Measurements from ENCODE around the gene EIF4E1B. TPM values are rescaled to one million over a fixed set of nuclear protein-coding genes. Genes with fewer than 3 reads are reported as not detected.

EIF4E1B gene
- total and polyA plus RNA-seq, 4 donors = not detected

GRCh38 chr5:176608937-176609723 lies 21.3 kb upstream of the EIF4E1B start:
- Histone ChIP-seq H3K4me3 (ENCODE audit: low read depth in 1 of 3, low read length in 3 of 3) (peak overlapping the region in 1 of 3 donors; percentile 71), H3K9me3 (ENCODE audit: control insufficient read depth in 4 of 4, low read length in 3 of 4) (no peaks in the 10 kb centered on the region), H3K36me3 (ENCODE audit: control insufficient read depth in 4 of 4, insufficient read depth in 3 of 4, low read depth in 1 of 4, low read length in 3 of 4) (no peaks in the 10 kb centered on the region), H3K4me1 (ENCODE audit: control insufficient read depth in 4 of 4, insufficient read depth in 4 of 4, low read length in 3 of 4) (peaks cover 0 to 9% (median 4%) of the 10 kb centered on the region in 4 donors), H3K27me3 (ENCODE audit: control insufficient read depth in 4 of 4, insufficient read depth in 4 of 4, low read length in 3 of 4) (no peaks in the 10 kb centered on the region), H3K9ac (ENCODE audit: low read depth in 1 of 2, low read length in 2 of 2) (no peak overlapping the region), H3K27ac (ENCODE audit: low read depth in 1 of 2, low read length in 2 of 2) (no peak overlapping the region)
- WGBS = 37% methylated on average over 46 of the region's 46 CpGs
- TF ChIP-seq JUND (IDR thresholded peaks at IDR 0.05) (no peak), ATF3 (IDR thresholded peaks at IDR 0.05) (no peak), SP1 (IDR thresholded peaks at IDR 0.05) (no peak)
- DNase-seq (ENCODE audit: low spot score) = no peak

- no peaks in the 10 kb centered on the region for H3K27me3 ChIP-seq (ENCODE audit: control insufficient read depth in 4 of 4, insufficient read depth in 4 of 4, low read length in 3 of 4)
- no peak for TF ChIP-seq ATF3 (IDR thresholded peaks at IDR 0.05)
- no peak for TF ChIP-seq FOXA2 (IDR thresholded peaks at IDR 0.05)
- no peak for TF ChIP-seq JUND (IDR thresholded peaks at IDR 0.05)
- TF ChIP-seq RAD21 (IDR thresholded peaks at IDR 0.05) = no peak
- TF ChIP-seq, protein P1, sequence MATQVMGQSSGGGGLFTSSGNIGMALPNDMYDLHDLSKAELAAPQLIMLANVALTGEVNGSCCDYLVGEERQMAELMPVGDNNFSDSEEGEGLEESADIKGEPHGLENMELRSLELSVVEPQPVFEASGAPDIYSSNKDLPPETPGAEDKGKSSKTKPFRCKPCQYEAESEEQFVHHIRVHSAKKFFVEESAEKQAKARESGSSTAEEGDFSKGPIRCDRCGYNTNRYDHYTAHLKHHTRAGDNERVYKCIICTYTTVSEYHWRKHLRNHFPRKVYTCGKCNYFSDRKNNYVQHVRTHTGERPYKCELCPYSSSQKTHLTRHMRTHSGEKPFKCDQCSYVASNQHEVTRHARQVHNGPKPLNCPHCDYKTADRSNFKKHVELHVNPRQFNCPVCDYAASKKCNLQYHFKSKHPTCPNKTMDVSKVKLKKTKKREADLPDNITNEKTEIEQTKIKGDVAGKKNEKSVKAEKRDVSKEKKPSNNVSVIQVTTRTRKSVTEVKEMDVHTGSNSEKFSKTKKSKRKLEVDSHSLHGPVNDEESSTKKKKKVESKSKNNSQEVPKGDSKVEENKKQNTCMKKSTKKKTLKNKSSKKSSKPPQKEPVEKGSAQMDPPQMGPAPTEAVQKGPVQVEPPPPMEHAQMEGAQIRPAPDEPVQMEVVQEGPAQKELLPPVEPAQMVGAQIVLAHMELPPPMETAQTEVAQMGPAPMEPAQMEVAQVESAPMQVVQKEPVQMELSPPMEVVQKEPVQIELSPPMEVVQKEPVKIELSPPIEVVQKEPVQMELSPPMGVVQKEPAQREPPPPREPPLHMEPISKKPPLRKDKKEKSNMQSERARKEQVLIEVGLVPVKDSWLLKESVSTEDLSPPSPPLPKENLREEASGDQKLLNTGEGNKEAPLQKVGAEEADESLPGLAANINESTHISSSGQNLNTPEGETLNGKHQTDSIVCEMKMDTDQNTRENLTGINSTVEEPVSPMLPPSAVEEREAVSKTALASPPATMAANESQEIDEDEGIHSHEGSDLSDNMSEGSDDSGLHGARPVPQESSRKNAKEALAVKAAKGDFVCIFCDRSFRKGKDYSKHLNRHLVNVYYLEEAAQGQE (IDR thresholded peaks at IDR 0.05) = peak; percentile 57
- TF ChIP-seq RXRA (IDR thresholded peaks at IDR 0.05) = no peak
- TF ChIP-seq, protein P2, sequence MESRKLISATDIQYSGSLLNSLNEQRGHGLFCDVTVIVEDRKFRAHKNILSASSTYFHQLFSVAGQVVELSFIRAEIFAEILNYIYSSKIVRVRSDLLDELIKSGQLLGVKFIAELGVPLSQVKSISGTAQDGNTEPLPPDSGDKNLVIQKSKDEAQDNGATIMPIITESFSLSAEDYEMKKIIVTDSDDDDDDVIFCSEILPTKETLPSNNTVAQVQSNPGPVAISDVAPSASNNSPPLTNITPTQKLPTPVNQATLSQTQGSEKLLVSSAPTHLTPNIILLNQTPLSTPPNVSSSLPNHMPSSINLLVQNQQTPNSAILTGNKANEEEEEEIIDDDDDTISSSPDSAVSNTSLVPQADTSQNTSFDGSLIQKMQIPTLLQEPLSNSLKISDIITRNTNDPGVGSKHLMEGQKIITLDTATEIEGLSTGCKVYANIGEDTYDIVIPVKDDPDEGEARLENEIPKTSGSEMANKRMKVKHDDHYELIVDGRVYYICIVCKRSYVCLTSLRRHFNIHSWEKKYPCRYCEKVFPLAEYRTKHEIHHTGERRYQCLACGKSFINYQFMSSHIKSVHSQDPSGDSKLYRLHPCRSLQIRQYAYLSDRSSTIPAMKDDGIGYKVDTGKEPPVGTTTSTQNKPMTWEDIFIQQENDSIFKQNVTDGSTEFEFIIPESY (IDR thresholded peaks at IDR 0.05) = no peak
- no peak for TF ChIP-seq GABPA (IDR thresholded peaks at IDR 0.05 in 1 of 2, conservative IDR thresholded peaks at IDR 0.05 in 1 of 2)
- DNase-seq (ENCODE audit: low spot score) = peak; percentile 70
These were observed 20.6 kb upstream of the EIF4E1B start, which contains the start of gene GPRIN1 for GRCh38 chr5:176609724-176610434. GPRIN1 (minus strand) TSS chr5:176610156; CDS start chr5:176599834, 10,322 bp downstream.

More at GRCh38 chr5:176609724-176610434, 20.6 kb upstream of the EIF4E1B start, which contains the start of gene GPRIN1:
- no peaks in the 10 kb centered on the region for H3K9me3 ChIP-seq (ENCODE audit: control insufficient read depth in 4 of 4, low read length in 3 of 4)
- H3K4me3 ChIP-seq (ENCODE audit: low read depth in 1 of 3, low read length in 3 of 3) = peak within 1 kb of the TSS in 2 of 3 donors; percentile 47 to 71
- H3K9ac ChIP-seq (ENCODE audit: low read depth in 1 of 2, low read length in 2 of 2) = no peak within 1 kb of the TSS
- H3K36me3 ChIP-seq (ENCODE audit: control insufficient read depth in 4 of 4, insufficient read depth in 3 of 4, low read depth in 1 of 4, low read length in 3 of 4) = no peaks in the 10 kb centered on the region
- WGBS = 1% methylated on average over 101 of the region's 101 CpGs
- peaks cover 0 to 9% (median 4%) of the 10 kb centered on the region in 4 donors for H3K4me1 ChIP-seq (ENCODE audit: control insufficient read depth in 4 of 4, insufficient read depth in 4 of 4, low read length in 3 of 4)
- no peak within 1 kb of the TSS for H3K27ac ChIP-seq (ENCODE audit: low read depth in 1 of 2, low read length in 2 of 2)

All from liver (tissue), 9 donors.